Body of pancreas (tissue), 4 donors: ENCODE results near the gene FOXE3.
"Not testable (repeated sequence)": the region's sequence is repeated elsewhere in the genome, so short reads cannot be mapped to it uniquely, and the experiment has no call there.

Experiments
- POLR2A ChIP-seq, 3 donors: fragments of 450-650 bp; IDR thresholded peaks; one replicate each; pipeline ENCODE4 v1.6.1; 2016; ENCODE audit warnings: antibody characterized with exemption in 3 of 3, mild to moderate bottlenecking in 2 of 3
- TF ChIP-seq, protein P1 (sequence below), 7 experiments: fragments of 450-650 bp in 4 of 7; fragments of 200-600 bp in 3 of 7; sonication (generic) in 3 of 7; IDR thresholded peaks; one replicate each; pipeline ENCODE4 v1.5.1; 2016 to 2019; ENCODE audit warnings: antibody characterized with exemption in 7 of 7

GRCh38 chr1:47457547-47457946 lies 41.5 kb downstream of the FOXE3 start:
- not testable (repeated sequence) for TF ChIP-seq POLR2A (IDR thresholded peaks at IDR 0.05)
- TF ChIP-seq, protein P1, sequence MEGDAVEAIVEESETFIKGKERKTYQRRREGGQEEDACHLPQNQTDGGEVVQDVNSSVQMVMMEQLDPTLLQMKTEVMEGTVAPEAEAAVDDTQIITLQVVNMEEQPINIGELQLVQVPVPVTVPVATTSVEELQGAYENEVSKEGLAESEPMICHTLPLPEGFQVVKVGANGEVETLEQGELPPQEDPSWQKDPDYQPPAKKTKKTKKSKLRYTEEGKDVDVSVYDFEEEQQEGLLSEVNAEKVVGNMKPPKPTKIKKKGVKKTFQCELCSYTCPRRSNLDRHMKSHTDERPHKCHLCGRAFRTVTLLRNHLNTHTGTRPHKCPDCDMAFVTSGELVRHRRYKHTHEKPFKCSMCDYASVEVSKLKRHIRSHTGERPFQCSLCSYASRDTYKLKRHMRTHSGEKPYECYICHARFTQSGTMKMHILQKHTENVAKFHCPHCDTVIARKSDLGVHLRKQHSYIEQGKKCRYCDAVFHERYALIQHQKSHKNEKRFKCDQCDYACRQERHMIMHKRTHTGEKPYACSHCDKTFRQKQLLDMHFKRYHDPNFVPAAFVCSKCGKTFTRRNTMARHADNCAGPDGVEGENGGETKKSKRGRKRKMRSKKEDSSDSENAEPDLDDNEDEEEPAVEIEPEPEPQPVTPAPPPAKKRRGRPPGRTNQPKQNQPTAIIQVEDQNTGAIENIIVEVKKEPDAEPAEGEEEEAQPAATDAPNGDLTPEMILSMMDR (IDR thresholded peaks at IDR 0.05) = not testable (repeated sequence)
